HG03097 (cell line): ENCODE measurements around the gene KLF16.
"Not testable (repeated sequence)": the region's sequence is repeated elsewhere in the genome, so short reads cannot be mapped to it uniquely, and the experiment has no call there.

Source experiments
- ATAC-seq: cut with Tn5 transposase; IDR thresholded peaks from one replicate; pipeline ENCODE4 v1.9.1; 2021; ENCODE audit not compliant: unreplicated experiment, low FRiP score

The KLF16 gene

DNA sequence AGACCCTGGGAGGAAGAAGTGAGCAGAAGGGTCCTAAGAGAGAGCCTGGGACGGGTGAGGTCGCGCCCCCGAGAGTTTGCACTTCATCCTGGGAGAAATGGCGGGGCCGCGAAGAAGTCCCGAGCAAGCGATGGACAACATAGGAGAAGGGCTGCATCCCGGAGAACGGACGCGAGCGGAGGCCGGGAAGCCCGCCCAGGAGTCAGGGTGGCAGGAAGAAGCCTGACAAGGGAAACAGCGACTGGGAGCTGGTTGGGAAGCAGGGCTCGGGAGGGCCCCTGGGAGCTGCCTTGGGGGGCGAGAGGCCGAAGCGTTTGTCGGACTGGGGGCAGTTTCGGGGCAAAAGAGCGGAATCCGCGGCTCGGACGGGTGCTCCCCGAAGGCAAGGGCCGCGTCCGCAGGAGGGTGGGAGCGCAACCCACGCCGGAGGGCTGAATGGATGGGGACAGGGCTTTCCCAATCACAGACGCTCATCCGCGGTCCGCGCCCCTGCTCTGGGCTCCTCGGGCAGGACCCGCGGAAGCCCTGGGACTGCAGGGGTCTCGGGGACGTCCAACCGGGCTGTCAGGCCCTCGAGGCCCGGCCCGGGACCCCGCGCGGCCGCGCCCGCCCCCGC lies 21.4 kb upstream of the KLF16 start:
- ATAC-seq: peak; percentile 14

DNA sequence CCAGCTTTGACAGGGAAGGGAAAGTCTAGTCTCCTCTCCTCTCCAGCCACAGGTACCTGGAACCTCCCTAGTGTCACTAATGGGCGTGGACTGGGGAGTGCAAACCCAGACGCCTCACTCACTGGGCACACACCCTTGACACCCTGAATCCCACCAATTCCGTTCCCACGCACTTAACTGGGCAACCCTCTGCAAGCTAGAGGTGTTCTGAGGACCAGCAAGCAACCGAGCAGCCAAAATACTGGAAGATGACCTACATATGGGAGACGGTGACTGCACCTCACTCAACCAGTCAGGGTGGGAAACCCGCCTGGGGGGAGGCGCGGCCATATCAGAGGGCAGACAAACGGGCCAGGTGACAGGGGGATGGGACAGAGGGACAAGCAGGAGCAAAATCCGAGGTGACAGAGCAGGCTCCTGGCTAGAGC lies 20.9 kb upstream of the KLF16 start:
- no peak for ATAC-seq

- ATAC-seq: no peak
These were observed 20.4 kb upstream of the KLF16 start for GRCh38 chr19:1883784-1884183.

DNA sequence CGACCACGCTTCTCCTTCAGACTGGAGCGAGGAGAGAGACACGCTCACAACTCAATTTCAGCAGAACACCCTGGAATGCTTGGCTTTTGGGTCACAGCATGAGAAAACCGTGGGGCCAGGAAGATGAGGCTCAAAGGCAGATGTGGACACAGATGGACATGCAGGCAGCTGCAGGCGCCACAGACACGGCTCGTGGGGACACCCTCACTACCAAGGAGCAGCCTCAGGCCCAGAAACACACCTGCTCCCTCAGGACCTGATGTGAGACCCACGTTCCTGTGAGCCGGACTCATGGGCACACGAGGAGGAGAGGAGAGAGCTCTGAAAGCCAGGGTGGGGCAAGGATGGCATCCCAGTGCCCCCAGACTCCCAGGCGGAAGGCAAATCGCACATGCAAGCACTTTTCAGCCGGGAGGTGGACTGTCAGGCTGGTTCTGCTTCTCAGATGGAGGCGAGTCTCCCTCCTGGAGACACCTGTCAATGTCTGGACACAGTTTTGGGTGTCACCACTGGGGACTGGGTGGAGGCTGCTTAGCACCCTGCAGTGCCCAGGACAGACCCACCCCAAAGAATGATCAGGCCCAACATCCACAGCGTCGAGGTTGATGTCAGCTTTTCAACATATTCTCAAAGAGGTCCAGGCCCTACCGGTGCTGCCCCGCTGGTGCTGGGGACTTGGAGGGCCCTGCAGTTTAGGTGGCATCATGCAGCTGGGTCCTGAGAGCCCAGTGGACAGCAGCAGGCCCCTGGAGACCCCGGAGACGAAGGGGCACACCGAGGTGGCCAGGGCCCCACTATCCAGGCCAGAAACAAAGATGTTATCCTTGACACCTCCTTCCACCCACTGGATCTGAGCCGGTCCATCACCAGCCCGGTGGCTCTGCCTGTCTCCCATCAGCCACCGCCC lies 19.7 kb upstream of the KLF16 start:
- ATAC-seq: no peak

DNA sequence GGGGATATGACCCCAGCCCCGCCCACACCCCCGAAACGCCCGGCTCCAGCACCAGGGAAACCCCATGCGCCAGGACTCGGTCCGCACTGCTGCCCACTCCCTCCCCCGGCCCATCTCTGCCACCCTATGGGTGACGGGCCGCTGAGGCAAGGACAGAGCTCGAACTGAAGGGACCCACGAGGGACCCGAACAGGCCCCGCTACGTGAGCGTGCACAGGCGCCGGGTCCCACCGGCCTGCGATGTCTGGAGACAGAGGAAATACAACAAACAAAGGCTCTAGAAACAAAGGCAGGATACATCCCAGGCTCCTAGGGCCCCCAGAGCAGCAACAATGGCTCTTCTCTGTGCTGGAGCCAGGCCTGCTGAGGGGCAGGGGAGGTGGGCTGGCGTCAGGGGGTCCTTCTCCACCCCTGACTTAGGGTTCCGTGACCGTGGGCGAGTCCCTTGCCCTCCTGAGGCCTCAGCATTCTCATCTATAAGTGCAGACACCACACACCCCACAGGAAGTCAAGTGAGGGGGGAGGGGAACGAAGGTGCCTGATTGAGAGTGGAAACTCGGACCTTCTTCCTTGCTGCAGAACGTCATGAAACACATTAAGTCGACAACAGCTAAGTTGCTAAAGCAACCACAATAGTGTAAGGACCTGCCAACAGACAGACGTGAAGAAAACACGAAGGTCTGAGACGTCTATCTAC lies 18.9 kb upstream of the KLF16 start:
- no peak for ATAC-seq

DNA sequence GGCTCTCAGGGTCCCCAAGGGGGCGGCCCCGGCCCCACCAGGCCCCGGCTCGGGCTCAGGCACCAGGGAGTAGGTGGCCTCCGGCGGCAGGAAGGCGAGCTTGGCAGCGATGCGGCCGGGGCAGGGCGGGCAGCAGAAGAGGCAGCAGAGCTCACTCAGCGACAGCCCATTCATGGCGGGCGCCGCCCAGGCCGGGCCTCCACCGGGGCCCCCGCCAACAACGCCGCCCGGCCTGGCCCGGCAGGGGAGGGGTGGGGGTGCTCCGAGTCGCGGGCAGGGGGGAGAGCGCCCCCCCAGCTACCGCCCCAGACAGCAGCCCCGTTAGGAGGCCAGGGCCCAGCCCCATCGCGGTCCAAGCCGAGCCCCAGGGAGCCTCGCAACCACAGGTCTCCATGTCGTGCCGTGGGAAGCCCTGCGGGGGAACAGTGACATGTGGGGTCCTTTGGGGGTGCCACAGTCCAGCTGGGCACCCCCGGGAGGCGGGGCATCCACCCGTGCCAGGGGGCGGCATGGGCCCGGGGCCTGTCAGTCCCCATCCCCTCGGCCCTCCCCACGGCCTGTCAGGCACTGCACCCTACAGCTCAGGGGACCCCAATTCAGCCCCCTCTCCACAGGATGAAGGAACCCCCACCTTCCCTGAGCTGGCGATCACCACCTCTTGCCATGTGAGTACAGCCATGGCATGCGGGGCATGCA lies 18.2 kb upstream of the KLF16 start:
- not testable (repeated sequence) for ATAC-seq

DNA sequence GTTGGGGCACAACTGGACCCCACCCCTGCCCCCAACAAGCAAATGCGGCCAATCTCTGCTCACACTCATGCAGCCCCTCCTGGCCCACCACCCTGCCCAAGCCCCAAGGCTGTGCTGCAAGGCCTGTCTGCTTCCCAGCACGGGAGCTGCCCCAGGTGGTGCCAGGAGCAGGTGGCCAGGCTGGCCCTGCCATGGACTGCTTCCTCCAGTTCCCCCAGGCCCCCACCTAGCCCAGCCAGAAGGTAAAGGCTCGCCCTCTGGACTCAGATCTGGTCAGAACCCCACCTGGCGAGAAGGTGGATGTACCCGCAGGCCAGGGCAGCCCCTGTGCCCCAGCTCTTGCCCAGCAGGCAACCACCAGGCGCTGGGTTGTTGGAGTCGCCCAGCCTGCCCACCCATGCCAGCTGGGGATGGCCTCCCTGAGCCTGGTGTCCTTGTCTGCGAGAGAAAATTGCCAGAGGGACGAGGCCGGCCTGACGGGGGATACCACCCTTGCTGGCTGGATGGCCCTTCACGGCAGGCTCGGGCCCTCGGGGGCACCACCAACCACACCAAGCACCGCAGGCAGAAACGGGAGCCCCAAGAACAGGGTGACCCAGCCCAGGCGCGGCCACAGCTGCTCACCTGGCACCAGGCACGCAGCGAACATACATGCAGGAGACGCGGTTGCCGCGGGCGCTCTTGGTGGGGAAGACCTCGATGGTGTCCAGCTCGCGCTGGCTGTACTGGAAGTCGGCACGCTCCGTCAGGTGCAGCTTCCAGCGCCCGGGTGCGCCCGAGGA lies 17.4 kb upstream of the KLF16 start:
- no peak for ATAC-seq

DNA sequence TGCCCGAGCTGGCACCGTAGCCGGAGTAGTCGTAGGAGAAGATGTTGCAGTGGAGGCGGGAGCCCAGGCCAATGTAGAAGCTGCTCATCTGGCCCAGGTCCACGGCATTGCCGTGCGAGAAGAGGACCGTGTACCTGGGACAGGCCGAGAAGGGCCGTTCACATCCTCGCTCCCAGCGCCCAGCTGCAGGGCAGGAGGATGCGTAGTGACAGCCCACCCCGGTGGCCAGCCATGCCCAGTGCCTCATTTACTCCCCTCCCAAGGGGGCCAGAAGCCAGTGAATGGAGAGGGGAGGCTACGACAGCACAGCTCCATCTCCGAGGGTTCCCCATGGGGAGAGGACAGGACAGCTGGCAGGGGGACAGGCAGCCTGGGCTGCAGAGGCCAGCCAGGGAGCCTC lies 16.6 kb upstream of the KLF16 start:
- not testable (repeated sequence) for ATAC-seq

GRCh38 chr19:1878583-1878982 lies 15.2 kb upstream of the KLF16 start:
- ATAC-seq: not testable (repeated sequence)

GRCh38 chr19:1877280-1877660 lies 13.9 kb upstream of the KLF16 start:
- ATAC-seq: not testable (repeated sequence)

GRCh38 chr19:1876496-1877279 lies 13.3 kb upstream of the KLF16 start:
- peak; percentile 15 for ATAC-seq

DNA sequence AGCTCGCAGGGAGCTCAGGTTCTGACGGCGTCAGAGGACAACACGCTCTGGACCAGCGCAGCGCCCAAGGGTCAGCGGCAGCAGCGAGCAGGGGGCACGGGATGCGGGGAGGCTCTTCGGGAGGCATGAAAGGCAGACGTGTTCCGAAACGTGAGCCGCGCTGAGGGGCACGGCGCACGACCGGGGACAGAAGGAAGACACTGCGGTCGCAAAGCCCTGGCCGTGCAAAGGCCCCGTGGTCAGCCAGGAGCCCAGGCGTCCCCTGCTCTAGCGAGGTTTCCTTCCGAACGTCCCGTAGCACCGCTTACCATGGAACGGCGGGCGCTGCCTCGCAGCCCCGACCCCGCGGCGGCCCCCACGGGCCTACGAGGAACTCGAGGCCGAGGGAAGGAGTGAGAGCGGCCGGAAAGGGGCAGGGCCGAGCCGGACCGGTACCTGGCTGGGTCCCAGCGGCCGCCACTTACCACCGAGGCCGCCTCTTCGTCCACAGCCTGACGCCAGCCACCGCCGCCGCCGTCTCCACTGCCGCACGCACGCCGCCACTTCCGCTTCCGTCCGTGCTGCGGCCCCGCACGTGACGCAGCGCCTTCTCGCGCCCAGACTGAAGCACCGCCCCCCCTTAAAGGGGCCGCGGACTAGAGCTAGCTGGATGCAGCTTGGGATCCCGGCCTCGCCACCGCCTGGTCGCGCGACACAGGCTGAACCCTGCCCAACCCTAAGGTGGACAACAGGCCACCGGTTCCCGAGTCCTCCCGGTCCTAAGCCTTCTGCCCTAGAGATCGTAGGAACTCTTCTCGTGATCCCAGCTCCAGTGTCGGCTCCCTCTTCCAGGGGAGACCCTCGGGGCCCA lies 12.5 kb upstream of the KLF16 start:
- peak; percentile 87 for ATAC-seq

DNA sequence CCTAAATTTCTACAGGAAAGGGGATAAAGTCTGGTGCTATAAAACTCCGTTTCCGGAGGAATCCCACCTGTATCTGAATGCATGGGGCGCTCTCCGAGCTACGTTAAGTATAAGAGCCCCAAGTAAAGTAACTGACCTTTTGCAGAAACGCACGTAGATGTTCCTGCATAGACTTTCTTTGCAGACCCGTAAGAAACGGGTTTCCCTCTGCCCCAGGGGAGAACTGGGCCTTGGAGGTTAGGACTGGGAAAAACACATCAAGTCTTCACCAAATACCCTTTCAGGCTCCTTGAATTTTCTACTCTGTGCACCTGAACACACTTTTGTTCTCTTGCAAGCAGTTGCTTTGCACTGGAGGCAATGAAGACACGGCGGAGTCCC lies 11.9 kb upstream of the KLF16 start:
- not testable (repeated sequence) for ATAC-seq

DNA sequence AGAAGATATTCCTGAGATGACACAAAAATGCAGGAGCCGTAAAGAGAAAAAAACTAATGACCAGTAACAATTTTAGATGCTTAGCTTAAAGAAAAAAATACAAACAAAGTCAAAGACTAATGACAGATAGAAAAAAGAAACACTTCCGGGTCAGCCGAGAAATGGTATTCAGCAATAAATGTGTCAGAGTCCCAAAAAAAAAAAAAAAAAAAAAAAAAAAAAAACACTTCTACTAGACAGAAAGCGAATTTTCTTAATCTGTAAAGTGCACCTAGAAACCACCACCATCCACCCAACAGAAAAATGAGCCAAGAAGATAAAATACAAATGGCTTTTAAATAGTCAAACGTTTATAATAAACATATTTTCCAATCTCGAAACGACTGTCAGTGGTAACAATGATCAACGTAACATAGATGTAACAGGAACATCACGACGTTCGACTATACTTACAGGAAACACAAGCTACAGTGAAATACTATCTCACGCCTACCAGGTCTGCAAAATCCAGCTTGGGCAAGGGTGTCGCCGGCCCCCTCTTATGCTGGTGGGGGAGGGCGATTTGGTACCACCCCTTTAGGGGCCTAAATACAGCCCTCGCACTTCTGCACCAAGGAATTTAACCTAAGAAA lies 11.3 kb upstream of the KLF16 start:
- ATAC-seq: no peak

DNA sequence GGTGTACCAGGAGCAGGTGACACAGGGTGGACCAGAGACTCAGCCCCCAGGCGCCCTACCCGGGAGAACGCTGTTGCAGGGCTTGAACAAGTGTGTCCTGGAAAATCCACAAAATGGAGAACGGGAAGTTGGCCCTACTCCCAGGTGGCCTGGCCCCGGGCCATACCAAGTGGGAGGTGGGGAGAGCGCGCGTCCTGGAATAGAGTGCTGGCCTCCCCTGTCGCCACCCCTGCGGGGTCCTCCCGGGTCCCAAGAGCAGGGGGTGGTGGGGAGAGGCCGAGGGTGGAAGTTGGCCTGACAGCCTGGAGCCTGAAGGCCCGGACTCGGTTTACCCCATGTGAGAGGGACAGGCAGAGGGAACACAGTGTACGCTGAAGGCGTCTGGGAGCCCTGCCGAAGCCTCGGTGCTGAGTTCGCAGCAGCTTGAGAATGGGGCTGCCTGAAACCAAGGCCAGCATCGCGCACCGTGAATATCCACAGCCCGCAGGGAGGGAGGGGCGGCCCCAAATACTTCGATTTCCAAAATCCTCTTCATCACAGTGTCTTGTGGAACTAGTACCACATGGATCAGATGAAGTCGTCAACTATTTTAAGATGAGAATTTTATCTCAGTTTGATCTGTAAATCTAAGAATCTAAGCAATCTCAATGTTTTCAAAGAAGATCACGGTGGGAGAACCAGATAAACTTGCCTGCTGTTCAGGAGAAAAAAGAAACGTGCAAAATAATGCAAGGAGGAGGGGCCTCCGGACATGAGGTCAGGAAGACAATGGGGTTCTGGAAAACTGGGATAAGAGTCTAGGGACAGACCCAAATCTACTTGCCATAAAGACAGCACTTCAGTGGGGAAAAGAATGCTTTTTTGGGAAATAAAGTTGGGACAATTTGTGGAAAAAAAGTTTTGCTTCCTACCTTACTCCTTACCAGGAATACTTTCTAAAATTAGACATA lies 10.4 kb upstream of the KLF16 start:
- no peak for ATAC-seq

DNA sequence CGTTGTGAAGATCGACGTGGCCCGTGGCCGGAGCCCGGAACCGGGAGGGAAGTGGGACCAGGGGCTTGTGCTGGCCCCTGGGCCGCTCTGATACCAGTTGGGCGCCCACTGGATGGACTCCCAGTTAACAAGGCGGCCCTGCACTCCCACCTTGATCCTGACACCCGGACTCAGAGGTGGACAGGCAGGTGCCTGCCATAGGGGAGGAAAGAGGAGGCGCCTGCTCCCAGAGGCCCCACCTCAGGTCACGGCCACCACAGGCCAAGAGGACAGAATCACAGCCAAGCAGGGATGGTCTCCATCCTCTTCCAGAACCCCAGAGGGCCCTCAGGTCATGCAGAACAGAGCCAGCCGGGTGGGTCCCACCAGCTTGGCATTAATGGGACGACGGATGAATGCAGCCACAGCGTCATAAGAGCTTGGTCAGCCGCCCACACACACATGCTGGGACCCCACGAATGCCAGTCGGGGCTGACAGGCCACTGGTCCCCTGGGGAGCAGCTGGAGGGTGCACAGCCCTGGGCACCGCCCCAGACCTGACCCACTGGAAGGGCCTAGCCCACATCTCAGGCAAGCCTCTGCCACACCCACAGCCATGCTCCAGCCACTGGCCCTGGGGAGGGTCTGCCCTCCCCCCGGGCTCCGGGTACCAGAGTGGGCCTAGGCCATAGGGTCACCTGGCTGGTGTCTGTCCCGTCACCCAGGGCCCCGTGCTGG lies 9.6 kb upstream of the KLF16 start:
- ATAC-seq: no peak
